HAP-1 (cell line): ENCODE measurements around the gene ATP6V0C.

Experiments used
- DNase-seq, 2 experiments: peaks; one replicate each; pipeline ENCODE4 v3.0.0-alpha.2; 2016 to 2020; ENCODE audit warnings: low spot score in 2 of 2
- H3K27me3 ChIP-seq: fragments of 250-450 bp; sonication (Bioruptor Pico); 2 replicates; pipeline ENCODE4 v1.5.1; 2020; ENCODE audit warnings: low read depth, mild to moderate bottlenecking, moderate library complexity
- H3K36me3 ChIP-seq: fragments of 250-450 bp; sonication (Bioruptor Pico); replicated peaks from 2 replicates; pipeline ENCODE4 v1.5.1; 2020; ENCODE audit warnings: mild to moderate bottlenecking
- H3K4me1 ChIP-seq: fragments of 250-450 bp; sonication (Bioruptor Pico); 2 replicates; pipeline ENCODE4 v1.5.1; 2020; ENCODE audit warnings: mild to moderate bottlenecking
- H3K4me3 ChIP-seq: fragments of 250-450 bp; sonication (Bioruptor Pico); 2 replicates; pipeline ENCODE4 v1.5.1; 2020; ENCODE audit warnings: mild to moderate bottlenecking, moderate library complexity
- H3K9me3 ChIP-seq: fragments of 250-450 bp; sonication (Bioruptor Pico); 2 replicates; pipeline ENCODE4 v1.5.1; 2020; ENCODE audit warnings: mild to moderate bottlenecking, moderate library complexity
- in situ Hi-C: fragments of 300-500 bp; cut with MboI; formaldehyde crosslinking; loops from 3 replicates; pipeline ENCODE4 v1.14.3; 2020; ENCODE audit warnings: low sequenced_read_pairs, inconsistent platforms, mixed read lengths

The ATP6V0C gene

GRCh38 chr16:2480948-2481347, 32.8 kb upstream of the ATP6V0C start:
- Histone ChIP-seq H3K27me3 (no peaks in the 10 kb centered on the region), H3K9me3 (no peaks in the 10 kb centered on the region), H3K4me1 (peaks cover 3% of the 10 kb centered on the region; the same call in 1 of the 2 replicates), H3K4me3 (no peak overlapping the region), H3K36me3 (no peaks in the 10 kb centered on the region)
- DNase-seq, result no peak
- in situ Hi-C loops, result no loop called here

- DNase-seq, result no peak
- Histone ChIP-seq H3K4me1 (no peaks in the 10 kb centered on the region), H3K9me3 (no peaks in the 10 kb centered on the region), H3K36me3 (no peaks in the 10 kb centered on the region), H3K4me3 (no peak overlapping the region), H3K27me3 (no peaks in the 10 kb centered on the region)
- in situ Hi-C loops, result no loop called here
Observed at GRCh38 chr16:2481676-2482075, 32.1 kb upstream of the ATP6V0C start.

GRCh38 chr16:2482249-2482648, 31.5 kb upstream of the ATP6V0C start:
- H3K9me3 ChIP-seq, result no peaks in the 10 kb centered on the region
- H3K27me3 ChIP-seq, result no peaks in the 10 kb centered on the region
- in situ Hi-C loops, result no loop called here
- no peak for DNase-seq
- H3K4me1 ChIP-seq, result no peaks in the 10 kb centered on the region
- H3K36me3 ChIP-seq, result no peaks in the 10 kb centered on the region
- no peak overlapping the region for H3K4me3 ChIP-seq

- Histone ChIP-seq H3K4me1 (no peaks in the 10 kb centered on the region), H3K9me3 (no peaks in the 10 kb centered on the region), H3K27me3 (no peaks in the 10 kb centered on the region), H3K36me3 (no peaks in the 10 kb centered on the region), H3K4me3 (no peak overlapping the region)
- no peak for DNase-seq
- in situ Hi-C loops, result no loop called here
Observed at GRCh38 chr16:2482708-2483534, 30.8 kb upstream of the ATP6V0C start.

- no peak for DNase-seq
- Histone ChIP-seq H3K9me3 (no peaks in the 10 kb centered on the region), H3K36me3 (no peaks in the 10 kb centered on the region), H3K4me1 (no peaks in the 10 kb centered on the region), H3K4me3 (no peak overlapping the region), H3K27me3 (no peaks in the 10 kb centered on the region)
- in situ Hi-C loops, result no loop called here
Observed at GRCh38 chr16:2483939-2484897, 29.5 kb upstream of the ATP6V0C start.

GRCh38 chr16:2484898-2485508, 28.7 kb upstream of the ATP6V0C start:
- no peak for DNase-seq
- no peaks in the 10 kb centered on the region for H3K36me3 ChIP-seq
- H3K4me3 ChIP-seq, result no peak overlapping the region
- no peaks in the 10 kb centered on the region for H3K9me3 ChIP-seq
- no peaks in the 10 kb centered on the region for H3K4me1 ChIP-seq
- no peaks in the 10 kb centered on the region for H3K27me3 ChIP-seq
- in situ Hi-C loops, result no loop called here

GRCh38 chr16:2485811-2486507, 27.8 kb upstream of the ATP6V0C start:
- H3K9me3 ChIP-seq, result no peaks in the 10 kb centered on the region
- H3K4me1 ChIP-seq, result no peaks in the 10 kb centered on the region
- in situ Hi-C loops, result no loop called here
- H3K4me3 ChIP-seq, result no peak overlapping the region
- no peaks in the 10 kb centered on the region for H3K36me3 ChIP-seq
- H3K27me3 ChIP-seq, result no peaks in the 10 kb centered on the region
- DNase-seq, result no peak

- Histone ChIP-seq H3K9me3 (no peaks in the 10 kb centered on the region), H3K4me3 (no peak overlapping the region), H3K36me3 (no peaks in the 10 kb centered on the region), H3K4me1 (no peaks in the 10 kb centered on the region), H3K27me3 (no peaks in the 10 kb centered on the region)
- in situ Hi-C loops, result no loop called here
- DNase-seq, result no peak
Observed at GRCh38 chr16:2486645-2487516, 26.9 kb upstream of the ATP6V0C start.

- Histone ChIP-seq H3K4me3 (no peak overlapping the region), H3K36me3 (no peaks in the 10 kb centered on the region), H3K9me3 (no peaks in the 10 kb centered on the region), H3K4me1 (no peaks in the 10 kb centered on the region), H3K27me3 (no peaks in the 10 kb centered on the region)
- DNase-seq, result no peak
- in situ Hi-C loops, result no loop called here
Observed at GRCh38 chr16:2487517-2487842, 26.3 kb upstream of the ATP6V0C start.

- Histone ChIP-seq H3K4me1 (no peaks in the 10 kb centered on the region), H3K9me3 (no peaks in the 10 kb centered on the region), H3K4me3 (no peak overlapping the region), H3K27me3 (no peaks in the 10 kb centered on the region), H3K36me3 (no peaks in the 10 kb centered on the region)
- no peak for DNase-seq
- in situ Hi-C loops, result no loop called here
Observed at GRCh38 chr16:2487903-2488531, 25.7 kb upstream of the ATP6V0C start.

- Histone ChIP-seq H3K36me3 (no peaks in the 10 kb centered on the region), H3K4me3 (no peak overlapping the region), H3K9me3 (no peaks in the 10 kb centered on the region), H3K27me3 (no peaks in the 10 kb centered on the region), H3K4me1 (no peaks in the 10 kb centered on the region)
- DNase-seq, result no peak
- in situ Hi-C loops, result no loop called here
Observed at GRCh38 chr16:2489581-2489980, 24.2 kb upstream of the ATP6V0C start.

GRCh38 chr16:2490190-2491105, 23.3 kb upstream of the ATP6V0C start:
- no peak for DNase-seq
- H3K9me3 ChIP-seq, result no peaks in the 10 kb centered on the region
- H3K36me3 ChIP-seq, result no peaks in the 10 kb centered on the region
- no peak overlapping the region for H3K4me3 ChIP-seq
- H3K4me1 ChIP-seq, result no peaks in the 10 kb centered on the region
- in situ Hi-C loops, result no loop called here
- no peaks in the 10 kb centered on the region for H3K27me3 ChIP-seq
